B cell (primary cell): ENCODE data around the gene PEPD. TPM values are rescaled to one million over a fixed set of nuclear protein-coding genes. Genes with fewer than 3 reads are reported as not detected.

ENCODE experiments used
- ATAC-seq: fragments of 200-7000 bp; cut with Tn5 transposase; one replicate; pipeline ENCODE4 v1.10.0; 2021; ENCODE audit warnings: low read depth, mild to moderate bottlenecking, moderate number of reproducible peaks, moderate library complexity
- CTCF ChIA-PET: fragments of 350-600 bp; sonication (Branson Sonifier 250); formaldehyde crosslinking; loops from one replicate; lab custom pipeline; 2021; ENCODE audit warnings: antibody characterized with exemption, inconsistent platforms; lab: Charles Lee
- POLR2A ChIA-PET: fragments of 350-600 bp; sonication (Branson Sonifier 250); formaldehyde crosslinking; loops from one replicate; lab custom pipeline; 2021; ENCODE audit warnings: antibody characterized with exemption; lab: Charles Lee
- DNase-seq: peaks from one replicate; pipeline ENCODE4 v3.0.0; 2013
- H2AFZ ChIP-seq: 2 replicates; pipeline ENCODE4 v1.6.1; 2012; ENCODE audit warnings: mild to moderate bottlenecking, low read depth, low read length; ENCODE audit not compliant: insufficient read depth, poor library complexity, severe bottlenecking
- H3K27ac ChIP-seq, 2 donors: 1 replicate in 1 of 2; 2 replicates in 1 of 2; pipeline ENCODE4 v1.5.1; 2012 to 2013; ENCODE audit warnings: low read length in 2 of 2, mild to moderate bottlenecking in 2 of 2, moderate library complexity in 1 of 2
- H3K27me3 ChIP-seq, 4 experiments: fragments of 200-600 bp in 1 of 4; sonication (generic) in 1 of 4; replicated peaks in 1 of 4; 1 replicate in 2 of 4; 2 replicates in 2 of 4; pipeline versions ENCODE4 v1.6.1 to v1.7.0; 2013 to 2016; ENCODE audit warnings: low read length in 3 of 4, mild to moderate bottlenecking in 2 of 4, mixed read lengths in 1 of 4, moderate library complexity in 1 of 4; ENCODE audit not compliant: insufficient read depth in 4 of 4, control insufficient read depth in 3 of 4; ENCODE audit errors: control extremely low read depth in 1 of 4
- H3K36me3 ChIP-seq, 2 experiments: replicated peaks in 1 of 2; 1 replicate in 1 of 2; 2 replicates in 1 of 2; pipeline versions ENCODE4 v1.6.1 to v1.7.1; 2013; ENCODE audit warnings: low read length in 1 of 2; ENCODE audit not compliant: insufficient read depth in 2 of 2, control insufficient read depth in 1 of 2; ENCODE audit errors: control extremely low read depth in 1 of 2, extremely low read depth in 1 of 2
- H3K4me1 ChIP-seq, 2 donors: fragments of 200-600 bp in 1 of 2; sonication (generic) in 1 of 2; 1 replicate in 1 of 2; 2 replicates in 1 of 2; pipeline versions ENCODE4 v1.5.1 to v1.6.1; 2013 to 2017; ENCODE audit warnings: low read length in 2 of 2; ENCODE audit not compliant: control insufficient read depth in 2 of 2, insufficient read depth in 2 of 2
- H3K4me2 ChIP-seq: replicated peaks from 2 replicates; pipeline ENCODE3; 2012; ENCODE audit warnings: mild to moderate bottlenecking, low read depth, low read length; ENCODE audit not compliant: poor library complexity, severe bottlenecking
- H3K4me3 ChIP-seq, 5 experiments: fragments of 200-600 bp in 1 of 5; sonication (generic) in 1 of 5; 1 replicate in 3 of 5; 2 replicates in 2 of 5; pipeline versions ENCODE4 v1.5.1 to v1.7.0; 2011 to 2016; ENCODE audit warnings: low read length in 4 of 5, mild to moderate bottlenecking in 4 of 5, low read depth in 2 of 5, control low read depth in 1 of 5, moderate library complexity in 1 of 5; ENCODE audit not compliant: insufficient read depth in 1 of 5; ENCODE audit errors: control extremely low read depth in 1 of 5, extremely low read depth in 1 of 5
- H3K79me2 ChIP-seq: fragments of 200-600 bp; sonication (generic); one replicate; pipeline ENCODE4 v1.6.0; 2016; ENCODE audit warnings: low read length; ENCODE audit not compliant: control insufficient read depth, insufficient read depth
- H3K9ac ChIP-seq: fragments of 200-600 bp; sonication (generic); 2 replicates; pipeline ENCODE4 v1.6.1; 2017; ENCODE audit warnings: mild to moderate bottlenecking, low read length, moderate library complexity
- H3K9me3 ChIP-seq, 3 donors: one replicate each; pipeline versions ENCODE4 v1.6.1 to v1.7.1; 2013; ENCODE audit warnings: low read length in 2 of 3; ENCODE audit not compliant: control insufficient read depth in 2 of 3, insufficient read depth in 1 of 3; ENCODE audit errors: control extremely low read depth in 1 of 3
- H4K20me1 ChIP-seq: 2 replicates; pipeline ENCODE4 v1.6.0; 2012; ENCODE audit warnings: mild to moderate bottlenecking, low read length; ENCODE audit not compliant: insufficient read depth, control insufficient read depth, poor library complexity, severe bottlenecking
- H3K27ac Mint-ChIP-seq: one replicate; pipeline ENCODE4 v1.8.0; 2021; ENCODE audit warnings: mixed read lengths
- H3K27me3 Mint-ChIP-seq: one replicate; pipeline ENCODE4 v1.8.0; 2021; ENCODE audit warnings: mixed read lengths
- H3K4me1 Mint-ChIP-seq: one replicate; pipeline ENCODE4 v1.8.0; 2021; ENCODE audit warnings: mixed read lengths
- H3K4me3 Mint-ChIP-seq: one replicate; pipeline ENCODE4 v1.8.0; 2021; ENCODE audit warnings: mixed read lengths
- H3K9me3 Mint-ChIP-seq: one replicate; pipeline ENCODE4 v1.8.0; 2022; ENCODE audit warnings: mixed read lengths; ENCODE audit not compliant: insufficient read depth
- CTCF ChIP-seq: fragments of 200-600 bp; IDR thresholded peaks from one replicate; pipeline ENCODE4 v1.8.0; 2022; ENCODE audit warnings: antibody characterized with exemption, mild to moderate bottlenecking
- EZH2 ChIP-seq: IDR thresholded peaks from 2 replicates; pipeline ENCODE4 v1.6.1; 2012; ENCODE audit warnings: borderline replicate concordance, low read depth, mild to moderate bottlenecking, moderate library complexity, low read length; ENCODE audit not compliant: insufficient read depth, poor library complexity, severe bottlenecking
- WGBS: methylation state at CpG from one replicate; pipeline ENCODE4 v1.1.5; 2013; ENCODE audit warnings: missing lambda C conversion rate; ENCODE audit not compliant: insufficient coverage; 5-methylcytosine and 5-hydroxymethylcytosine counted together
- intact Hi-C: fragments of 100-400 bp; cut with micrococcal nuclease; formaldehyde crosslinking; loops from one replicate; pipeline ENCODE4 v1.10.0; 2022
- polyA plus RNA-seq: library from polyadenylated mRNA; depleted of rRNA; stranded (reverse); fragments of >200 nt; gene quantifications from 2 replicates; pipeline ENCODE4 v1.2.3, GENCODE V29; 2012
- total RNA-seq, 2 donors: library from RNA; stranded (reverse); fragments of 120-200 nt in 1 of 2; gene quantifications; 1 replicate in 1 of 2; 2 replicates in 1 of 2; pipeline versions ENCODE4 v1.2.3 to v1.2.4, GENCODE V29; 2013 to 2022

PEPD gene
- total and polyA plus RNA-seq, 2 donors (not counting 1 experiment from before 2014, with no cell fraction given): 36.4 to 42.7 TPM

DNA sequence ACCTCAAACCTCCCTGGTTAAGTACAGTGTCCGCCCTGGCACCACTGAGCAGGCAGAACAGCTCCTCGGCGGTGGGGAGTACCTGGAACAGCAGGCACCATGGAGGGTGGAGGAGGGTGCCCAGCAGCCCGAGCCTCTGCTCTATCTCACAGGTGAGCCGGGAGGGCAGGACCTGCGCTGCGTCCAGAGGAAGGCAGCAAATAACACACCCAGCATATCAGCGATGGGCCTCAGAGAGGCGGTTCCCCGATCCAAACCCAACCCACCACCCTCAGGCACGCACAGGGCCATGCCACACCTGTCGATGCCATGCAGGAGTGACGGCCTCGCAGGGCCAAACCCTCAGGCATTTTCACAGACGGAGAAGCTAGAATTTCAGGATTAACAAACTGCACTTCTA lies 11.8 kb downstream of the PEPD start:
- peaks cover under 1% of the 10 kb centered on the region for H3K79me2 ChIP-seq
- ATAC-seq (no peak), DNase-seq (no peak)
- POLR2A ChIA-PET: no interaction called here
- Mint-ChIP-seq H3K4me1 (no peaks in the 10 kb centered on the region), H3K27me3 (no peaks in the 10 kb centered on the region), H3K27ac (no peak overlapping the region), H3K4me3 (no peak overlapping the region), H3K9me3 (no peaks in the 10 kb centered on the region)
- no peaks in the 10 kb centered on the region for H3K27me3 ChIP-seq
- TF ChIP-seq EZH2 (no peak), CTCF (no peak)
- no peaks in the 10 kb centered on the region for H3K4me1 ChIP-seq
- WGBS: 100% methylated on average over 11 of the region's 15 CpGs
- peaks cover 5% of the 10 kb centered on the region for H4K20me1 ChIP-seq
- H3K27ac ChIP-seq: no peak overlapping the region
- H3K36me3 ChIP-seq: peaks cover 0 to 4% of the 10 kb centered on the region in 2 experiments
- H3K9me3 ChIP-seq: peaks cover 0 to 3% (median 0%) of the 10 kb centered on the region in 3 donors
- no peak overlapping the region for H3K4me3 ChIP-seq
- CTCF ChIA-PET: no interaction called here
- no peak overlapping the region for H2AFZ ChIP-seq
- H3K4me2 ChIP-seq: no peak overlapping the region
- H3K9ac ChIP-seq: no peak overlapping the region
- intact Hi-C loops: no loop called here

- Histone ChIP-seq H3K4me1 (no peaks in the 10 kb centered on the region), H3K27me3 (no peaks in the 10 kb centered on the region), H4K20me1 (peaks cover 5% of the 10 kb centered on the region), H3K9ac (no peak overlapping the region), H3K79me2 (no peaks in the 10 kb centered on the region), H3K4me3 (no peak overlapping the region), H3K4me2 (no peak overlapping the region), H3K27ac (no peak overlapping the region), H2AFZ (no peak overlapping the region), H3K9me3 (peaks cover 0 to 3% (median 0%) of the 10 kb centered on the region in 3 donors), H3K36me3 (peaks cover 0 to 4% of the 10 kb centered on the region in 2 experiments)
- Mint-ChIP-seq H3K4me3 (no peak overlapping the region), H3K4me1 (no peaks in the 10 kb centered on the region), H3K27me3 (no peaks in the 10 kb centered on the region), H3K9me3 (no peaks in the 10 kb centered on the region), H3K27ac (no peak overlapping the region)
- WGBS: 95% methylated on average over 10 of the region's 12 CpGs
- DNase-seq (no peak), ATAC-seq (no peak)
- no peak for TF ChIP-seq EZH2
- no peak for TF ChIP-seq CTCF
- intact Hi-C loops: no loop called here
- ChIA-PET CTCF (no interaction called here), POLR2A (no interaction called here)
Observed at GRCh38 chr19:33508941-33509614, 12.5 kb downstream of the PEPD start.
